ENCODE measurements around the gene LBH.

DNA sequence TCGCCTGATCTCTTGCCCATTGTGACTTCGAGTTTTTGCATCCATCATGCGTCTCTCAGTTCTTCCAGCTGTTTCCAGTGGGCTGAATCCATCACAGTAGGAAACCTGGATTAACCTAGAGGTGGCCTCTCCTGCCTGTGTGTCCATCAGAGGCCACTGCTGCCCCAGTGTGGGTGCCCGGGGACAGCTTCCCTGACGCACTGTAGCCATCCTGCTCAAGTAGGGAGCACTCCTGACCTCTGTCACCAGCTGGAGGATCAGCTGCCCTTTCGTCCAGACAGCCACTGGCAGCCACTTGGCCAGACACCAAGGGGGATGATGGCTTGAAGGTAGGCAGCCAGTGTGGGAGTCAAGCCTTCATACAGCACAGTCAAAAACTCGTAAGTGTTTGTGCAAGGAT lies 36.9 kb upstream of the LBH start:
- TF ChIP-seq CTCF (IDR thresholded peaks at IDR 0.05) (no peak), POLR2AphosphoS5 (IDR thresholded peaks at IDR 0.05) (no peak), EP300 (IDR thresholded peaks at IDR 0.05) (no peak)
